NB4 (cell line): ENCODE data around the gene SOX14.

Experiments
- TF ChIP-seq, protein P1 (sequence below): IDR thresholded peaks from one replicate; pipeline ENCODE4 v1.5.1; 2012; ENCODE audit warnings: low read depth, low read length
- TF ChIP-seq, protein P2 (sequence below): IDR thresholded peaks from 2 replicates; pipeline ENCODE4 v1.6.1; 2011; ENCODE audit warnings: low read depth, low read length

DNA sequence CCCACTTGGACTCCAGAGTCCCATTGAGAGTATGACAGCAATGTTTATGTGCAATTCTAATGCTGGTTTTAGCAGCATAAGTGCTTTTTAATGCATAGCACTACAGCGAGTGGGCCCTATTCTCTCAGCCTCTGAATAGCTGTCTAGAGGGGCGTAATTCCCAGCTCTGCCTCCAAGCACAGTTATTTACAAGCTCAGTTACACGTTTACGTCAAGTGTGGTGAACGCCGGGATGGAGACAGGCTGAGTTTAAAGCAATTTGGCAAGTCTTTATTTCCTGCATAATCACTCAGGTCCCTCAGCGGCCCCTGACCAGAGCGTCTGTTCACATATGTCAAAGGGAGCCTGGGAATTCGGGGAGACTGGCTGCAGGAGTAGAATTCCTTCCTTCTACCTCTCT, 43.9 kb downstream of the SOX14 start:
- TF ChIP-seq, protein P1, sequence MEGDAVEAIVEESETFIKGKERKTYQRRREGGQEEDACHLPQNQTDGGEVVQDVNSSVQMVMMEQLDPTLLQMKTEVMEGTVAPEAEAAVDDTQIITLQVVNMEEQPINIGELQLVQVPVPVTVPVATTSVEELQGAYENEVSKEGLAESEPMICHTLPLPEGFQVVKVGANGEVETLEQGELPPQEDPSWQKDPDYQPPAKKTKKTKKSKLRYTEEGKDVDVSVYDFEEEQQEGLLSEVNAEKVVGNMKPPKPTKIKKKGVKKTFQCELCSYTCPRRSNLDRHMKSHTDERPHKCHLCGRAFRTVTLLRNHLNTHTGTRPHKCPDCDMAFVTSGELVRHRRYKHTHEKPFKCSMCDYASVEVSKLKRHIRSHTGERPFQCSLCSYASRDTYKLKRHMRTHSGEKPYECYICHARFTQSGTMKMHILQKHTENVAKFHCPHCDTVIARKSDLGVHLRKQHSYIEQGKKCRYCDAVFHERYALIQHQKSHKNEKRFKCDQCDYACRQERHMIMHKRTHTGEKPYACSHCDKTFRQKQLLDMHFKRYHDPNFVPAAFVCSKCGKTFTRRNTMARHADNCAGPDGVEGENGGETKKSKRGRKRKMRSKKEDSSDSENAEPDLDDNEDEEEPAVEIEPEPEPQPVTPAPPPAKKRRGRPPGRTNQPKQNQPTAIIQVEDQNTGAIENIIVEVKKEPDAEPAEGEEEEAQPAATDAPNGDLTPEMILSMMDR: no peak
- TF ChIP-seq, protein P2, sequence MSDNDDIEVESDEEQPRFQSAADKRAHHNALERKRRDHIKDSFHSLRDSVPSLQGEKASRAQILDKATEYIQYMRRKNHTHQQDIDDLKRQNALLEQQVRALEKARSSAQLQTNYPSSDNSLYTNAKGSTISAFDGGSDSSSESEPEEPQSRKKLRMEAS: no peak
